HG02938 (cell line): ENCODE results near the gene CD99.

ENCODE experiments used
- ATAC-seq: cut with Tn5 transposase; IDR thresholded peaks from one replicate; pipeline ENCODE4 v1.9.1; 2021; ENCODE audit warnings: mild to moderate bottlenecking, moderate library complexity; ENCODE audit not compliant: unreplicated experiment

CD99 gene

GRCh38 chrX:2697741-2698299 is 6.7 kb downstream of the CD99 start:
- ATAC-seq = no peak

GRCh38 chrX:2698604-2699003 is 7.5 kb downstream of the CD99 start:
- no peak for ATAC-seq

GRCh38 chrX:2699959-2700358 is 8.9 kb downstream of the CD99 start:
- ATAC-seq = no peak

GRCh38 chrX:2700405-2701320 is 9.6 kb downstream of the CD99 start:
- no peak for ATAC-seq

GRCh38 chrX:2701600-2701999 is 10.5 kb downstream of the CD99 start:
- no peak for ATAC-seq

GRCh38 chrX:2703991-2704369 is 12.9 kb downstream of the CD99 start:
- ATAC-seq = no peak

GRCh38 chrX:2705046-2705832 is 14.1 kb downstream of the CD99 start:
- ATAC-seq = no peak

GRCh38 chrX:2707334-2707760 is 16.3 kb downstream of the CD99 start:
- ATAC-seq = peak; percentile 85

GRCh38 chrX:2708021-2708420 is 16.9 kb downstream of the CD99 start:
- no peak for ATAC-seq

GRCh38 chrX:2708592-2709188 is 17.6 kb downstream of the CD99 start:
- no peak for ATAC-seq

GRCh38 chrX:2709556-2709955 is 18.5 kb downstream of the CD99 start:
- no peak for ATAC-seq

GRCh38 chrX:2710041-2710840 is 19.1 kb downstream of the CD99 start:
- peak; percentile 32 for ATAC-seq

GRCh38 chrX:2711441-2711840 is 20.3 kb downstream of the CD99 start:
- no peak for ATAC-seq

GRCh38 chrX:2712428-2712827 is 21.3 kb downstream of the CD99 start:
- no peak for ATAC-seq

- ATAC-seq = no peak
Observed at GRCh38 chrX:2712890-2713840, 22.1 kb downstream of the CD99 start.

- no peak for ATAC-seq
Observed at GRCh38 chrX:2714551-2714950, 23.5 kb downstream of the CD99 start.

GRCh38 chrX:2715066-2715600 is 24.0 kb downstream of the CD99 start:
- ATAC-seq = no peak

- no peak for ATAC-seq
Observed at GRCh38 chrX:2717312-2717711, 26.2 kb downstream of the CD99 start.

- ATAC-seq = no peak
Observed at GRCh38 chrX:2718821-2719220, 27.7 kb downstream of the CD99 start.
